SK-N-SH (cell line): ENCODE measurements around the gene ZC3H12C.

Experiments
- CTCF ChIP-seq: fragments of 200-600 bp; sonication (generic); IDR thresholded peaks from 2 replicates; pipeline ENCODE4 v1.6.1; 2017; ENCODE audit warnings: antibody characterized with exemption, mild to moderate bottlenecking, moderate library complexity
- MAX ChIP-seq: IDR thresholded peaks from 2 replicates; pipeline ENCODE4 v1.4.0; 2012; ENCODE audit warnings: low read depth

DNA sequence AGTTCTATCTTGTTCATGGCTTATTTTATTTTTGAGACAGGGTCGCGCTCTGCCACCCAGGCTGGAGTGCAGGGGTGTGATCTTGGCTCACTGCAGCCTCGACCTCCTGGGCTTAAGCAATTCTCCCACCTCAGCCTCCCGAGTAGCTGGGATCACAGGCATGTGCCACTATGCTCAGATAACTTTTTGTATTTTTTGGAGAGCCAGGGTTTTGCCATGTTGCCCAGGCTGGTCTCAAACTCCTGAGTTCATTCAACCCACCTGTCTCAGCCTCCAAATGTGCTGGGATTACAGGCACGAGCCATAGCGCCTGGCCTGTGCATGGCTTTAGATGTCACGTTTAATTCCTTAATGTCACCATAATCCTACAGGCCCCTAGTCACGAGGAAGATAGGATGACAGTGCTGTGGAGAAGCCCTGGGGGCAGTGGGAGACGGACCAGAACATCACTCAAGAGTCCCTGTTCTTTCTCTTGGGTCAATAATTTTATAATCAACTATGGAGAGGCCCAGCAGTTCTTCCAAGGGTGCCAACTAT is 103.8 kb downstream of the ZC3H12C start:
- no peak for TF ChIP-seq CTCF
- TF ChIP-seq MAX, result no peak
